Occipital lobe (tissue), 2 donors: ENCODE results near the gene ERN1. TPM values are rescaled to one million over a fixed set of nuclear protein-coding genes. Genes with fewer than 3 reads are reported as not detected.

ENCODE experiments used
- DNase-seq: peaks from one replicate; lab custom pipeline; 2025; lab: John Stamatoyannopoulos, UW
- total RNA-seq: library from RNA; depleted of rRNA; stranded (reverse); fragments of >200 nt; gene quantifications from one replicate; pipeline ENCODE4 v1.2.3, GENCODE V29; 2014

Gene ERN1
- total RNA-seq, 1 donor from 2014 or later = 5.9 TPM

GRCh38 chr17:64005734-64006167, 124.2 kb downstream of the ERN1 start:
- DNase-seq = no peak

- DNase-seq = no peak
Measured at GRCh38 chr17:64004903-64005733, 124.8 kb downstream of the ERN1 start.

GRCh38 chr17:64004218-64004770, 125.7 kb downstream of the ERN1 start:
- no peak for DNase-seq

GRCh38 chr17:64003526-64004121, 126.3 kb downstream of the ERN1 start:
- DNase-seq = no peak

GRCh38 chr17:64002658-64003525, 127.1 kb downstream of the ERN1 start:
- DNase-seq = no peak

- no peak for DNase-seq
Measured at GRCh38 chr17:64001763-64002529, 128.0 kb downstream of the ERN1 start.

- no peak for DNase-seq
Measured at GRCh38 chr17:64001091-64001579, 128.8 kb downstream of the ERN1 start.

GRCh38 chr17:63999680-64000531, 130.0 kb downstream of the ERN1 start:
- DNase-seq = no peak

GRCh38 chr17:63998721-63999679, 130.9 kb downstream of the ERN1 start:
- no peak for DNase-seq

GRCh38 chr17:63998050-63998720, 131.8 kb downstream of the ERN1 start, which contains the start of gene PRR29:
PRR29 (plus strand) TSS chr17:63998351; CDS start chr17:63998365, 14 bp downstream.
- no peak for DNase-seq

GRCh38 chr17:63997341-63998048, 132.4 kb downstream of the ERN1 start:
- DNase-seq = no peak

- no peak for DNase-seq
Measured at GRCh38 chr17:63996430-63997182, 133.3 kb downstream of the ERN1 start.

- DNase-seq = no peak
Measured at GRCh38 chr17:63995626-63996025, 134.3 kb downstream of the ERN1 start.

GRCh38 chr17:63993368-63993985, 136.5 kb downstream of the ERN1 start:
- no peak for DNase-seq

GRCh38 chr17:63991611-63992010, 138.3 kb downstream of the ERN1 start:
- no peak for DNase-seq
